DND-41 (cell line): Measurements from ENCODE around the gene AHCYL2.

Experiments
- ATAC-seq: fragments of 200-7000 bp; cut with Tn5 transposase; 3 replicates; pipeline ENCODE4 v1.9.1; 2021; ENCODE audit warnings: low read depth; ENCODE audit not compliant: insufficient read depth
- DNase-seq: peaks from one replicate; pipeline ENCODE4 v3.0.0-alpha.2; 2020
- H2AFZ ChIP-seq: 2 replicates; pipeline ENCODE4 v1.6.0; 2012; ENCODE audit warnings: low read depth, low read length
- H3K27ac ChIP-seq: 2 replicates; pipeline ENCODE4 v1.5.1; 2012; ENCODE audit warnings: low read length, inconsistent platforms
- H3K27me3 ChIP-seq: fragments of 200-600 bp; sonication (generic); 2 replicates; pipeline ENCODE4 v1.6.0; 2012; ENCODE audit warnings: low read length, mild to moderate bottlenecking, inconsistent platforms; ENCODE audit not compliant: insufficient read depth, poor library complexity
- H3K36me3 ChIP-seq: 2 replicates; pipeline ENCODE4 v1.5.1; 2012; ENCODE audit warnings: low read length, inconsistent platforms; ENCODE audit not compliant: insufficient read depth
- H3K4me1 ChIP-seq: 2 replicates; pipeline ENCODE4 v1.5.1; 2012; ENCODE audit warnings: mild to moderate bottlenecking, low read length; ENCODE audit not compliant: insufficient read depth
- H3K4me2 ChIP-seq: 2 replicates; pipeline ENCODE4 v1.6.0; 2012; ENCODE audit warnings: mild to moderate bottlenecking, moderate library complexity, low read length, inconsistent platforms; ENCODE audit not compliant: insufficient read depth
- H3K4me3 ChIP-seq, 2 experiments: fragments of 200-600 bp in 1 of 2; shearing (Covaris generic) in 1 of 2; 2 replicates each; pipeline ENCODE4 v1.5.1; 2012 to 2016; ENCODE audit warnings: inconsistent platforms in 2 of 2, low read length in 2 of 2, mild to moderate bottlenecking in 2 of 2, low read depth in 1 of 2, moderate library complexity in 1 of 2
- H3K79me2 ChIP-seq: 2 replicates; pipeline ENCODE4 v1.6.0; 2012; ENCODE audit warnings: low read length, inconsistent platforms; ENCODE audit not compliant: insufficient read depth
- H3K9ac ChIP-seq: 2 replicates; pipeline ENCODE4 v1.6.0; 2012; ENCODE audit warnings: low read depth, mild to moderate bottlenecking, inconsistent platforms, low read length, moderate library complexity
- H3K9me3 ChIP-seq: 2 replicates; pipeline ENCODE4 v1.5.1; 2012; ENCODE audit warnings: low read length, moderate library complexity, mild to moderate bottlenecking, inconsistent platforms; ENCODE audit not compliant: insufficient read depth, severe bottlenecking
- H4K20me1 ChIP-seq: 2 replicates; pipeline ENCODE4 v1.6.0; 2012; ENCODE audit warnings: low read length; ENCODE audit not compliant: insufficient read depth
- EZH2 ChIP-seq: IDR thresholded peaks from 3 replicates; pipeline ENCODE4 v1.6.1; 2012; ENCODE audit warnings: borderline replicate concordance, low read depth, mild to moderate bottlenecking, moderate library complexity, low read length, inconsistent platforms; ENCODE audit not compliant: severe bottlenecking
- TF ChIP-seq, protein P1 (sequence below): IDR thresholded peaks from 2 replicates; pipeline ENCODE4 v1.5.1; 2012; ENCODE audit warnings: borderline replicate concordance, low read length, moderate library complexity, mild to moderate bottlenecking; ENCODE audit not compliant: poor library complexity, severe bottlenecking; ENCODE audit errors: extremely low read depth

AHCYL2 gene

DNA sequence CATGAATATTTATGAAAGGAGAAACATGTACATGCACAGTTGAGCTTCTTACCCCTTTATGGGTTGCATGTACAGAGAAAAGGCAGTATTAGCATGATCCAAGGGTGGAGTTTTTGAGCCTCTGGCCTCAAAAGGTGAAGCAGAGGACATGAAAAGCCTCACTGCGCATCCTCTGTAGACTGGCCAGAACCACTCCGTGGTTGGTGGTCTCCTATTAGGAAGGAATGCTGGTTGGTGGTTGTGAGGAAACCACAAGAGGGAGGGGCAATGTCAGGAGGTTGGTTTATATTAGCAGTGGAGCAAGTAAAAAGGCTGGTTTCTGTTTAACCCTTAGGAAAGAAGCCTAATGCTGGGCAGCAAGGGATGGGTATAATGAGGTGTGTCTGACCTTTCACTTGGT lies 37.5 kb downstream of the AHCYL2 start:
- Histone ChIP-seq H2AFZ (no peak overlapping the region), H3K9me3 (no peaks in the 10 kb centered on the region), H3K27ac (no peak overlapping the region), H3K36me3 (no peaks in the 10 kb centered on the region), H3K27me3 (no peaks in the 10 kb centered on the region), H3K79me2 (no peaks in the 10 kb centered on the region), H3K4me3 (no peak overlapping the region), H4K20me1 (no peaks in the 10 kb centered on the region), H3K4me1 (peaks cover 14% of the 10 kb centered on the region), H3K9ac (no peak overlapping the region), H3K4me2 (no peak overlapping the region)
- DNase-seq (peak; percentile 39), ATAC-seq (peak; percentile 89)
- TF ChIP-seq EZH2: no peak
- TF ChIP-seq, protein P1, sequence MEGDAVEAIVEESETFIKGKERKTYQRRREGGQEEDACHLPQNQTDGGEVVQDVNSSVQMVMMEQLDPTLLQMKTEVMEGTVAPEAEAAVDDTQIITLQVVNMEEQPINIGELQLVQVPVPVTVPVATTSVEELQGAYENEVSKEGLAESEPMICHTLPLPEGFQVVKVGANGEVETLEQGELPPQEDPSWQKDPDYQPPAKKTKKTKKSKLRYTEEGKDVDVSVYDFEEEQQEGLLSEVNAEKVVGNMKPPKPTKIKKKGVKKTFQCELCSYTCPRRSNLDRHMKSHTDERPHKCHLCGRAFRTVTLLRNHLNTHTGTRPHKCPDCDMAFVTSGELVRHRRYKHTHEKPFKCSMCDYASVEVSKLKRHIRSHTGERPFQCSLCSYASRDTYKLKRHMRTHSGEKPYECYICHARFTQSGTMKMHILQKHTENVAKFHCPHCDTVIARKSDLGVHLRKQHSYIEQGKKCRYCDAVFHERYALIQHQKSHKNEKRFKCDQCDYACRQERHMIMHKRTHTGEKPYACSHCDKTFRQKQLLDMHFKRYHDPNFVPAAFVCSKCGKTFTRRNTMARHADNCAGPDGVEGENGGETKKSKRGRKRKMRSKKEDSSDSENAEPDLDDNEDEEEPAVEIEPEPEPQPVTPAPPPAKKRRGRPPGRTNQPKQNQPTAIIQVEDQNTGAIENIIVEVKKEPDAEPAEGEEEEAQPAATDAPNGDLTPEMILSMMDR: no peak

DNA sequence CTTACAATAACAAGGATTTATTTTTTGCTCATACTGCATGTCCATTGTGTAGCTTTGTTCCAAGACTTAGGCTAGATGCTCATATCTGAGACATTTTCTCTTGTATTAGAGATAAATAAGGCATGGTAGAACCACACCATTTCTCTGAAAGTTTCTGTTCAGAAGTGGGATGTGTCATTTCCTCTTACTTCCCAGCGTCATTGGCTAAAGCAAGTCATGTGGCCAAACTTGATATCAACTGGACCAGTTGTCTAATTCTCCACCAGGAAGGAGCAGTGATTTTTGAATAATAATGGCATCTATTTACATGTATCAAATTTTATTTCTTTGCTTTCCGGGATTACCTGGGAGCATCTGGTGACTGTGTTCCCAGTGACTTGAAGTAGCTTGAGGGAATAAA lies 38.3 kb downstream of the AHCYL2 start:
- no peak overlapping the region for H3K4me3 ChIP-seq
- DNase-seq (no peak), ATAC-seq (no peak)
- no peaks in the 10 kb centered on the region for H4K20me1 ChIP-seq
- no peaks in the 10 kb centered on the region for H3K27me3 ChIP-seq
- no peaks in the 10 kb centered on the region for H3K9me3 ChIP-seq
- no peak overlapping the region for H3K27ac ChIP-seq
- no peak overlapping the region for H3K4me2 ChIP-seq
- peaks cover 14% of the 10 kb centered on the region for H3K4me1 ChIP-seq
- TF ChIP-seq, protein P1: no peak
- no peak for TF ChIP-seq EZH2
- no peak overlapping the region for H2AFZ ChIP-seq
- no peaks in the 10 kb centered on the region for H3K36me3 ChIP-seq
- no peak overlapping the region for H3K9ac ChIP-seq
- H3K79me2 ChIP-seq: no peaks in the 10 kb centered on the region

DNA sequence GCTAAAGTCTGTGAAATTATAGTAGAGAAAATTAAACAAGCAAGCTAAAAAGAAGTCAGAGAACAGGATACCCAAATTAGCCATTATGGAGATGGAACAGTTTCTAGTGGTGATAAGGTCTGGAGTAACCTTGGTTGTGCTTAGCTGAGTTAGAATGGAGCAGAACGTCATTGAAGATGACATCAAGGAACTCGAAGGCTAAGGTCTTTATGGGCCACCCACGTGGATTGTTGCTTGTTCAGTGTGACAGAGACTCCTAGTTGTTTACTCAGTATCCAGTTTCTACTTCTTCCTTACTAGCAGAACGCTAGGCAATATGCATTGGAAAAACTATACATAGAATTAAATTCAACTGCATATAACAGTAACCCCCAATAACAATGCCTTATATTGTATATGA lies 39.7 kb downstream of the AHCYL2 start:
- DNase-seq (no peak), ATAC-seq (no peak)

More for the DNA sequence above, 39.7 kb downstream of the AHCYL2 start:
- Histone ChIP-seq H2AFZ (no peak overlapping the region), H3K4me1 (peaks cover 9% of the 10 kb centered on the region), H3K27ac (no peak overlapping the region), H3K79me2 (no peaks in the 10 kb centered on the region), H3K9ac (no peak overlapping the region), H3K9me3 (no peaks in the 10 kb centered on the region), H3K4me3 (no peak overlapping the region), H4K20me1 (no peaks in the 10 kb centered on the region), H3K27me3 (no peaks in the 10 kb centered on the region), H3K36me3 (no peaks in the 10 kb centered on the region), H3K4me2 (no peak overlapping the region)
- TF ChIP-seq EZH2: no peak
- TF ChIP-seq, protein P1: no peak
